ENCODE results near the gene WNT7B. TPM values are rescaled to one million over a fixed set of nuclear protein-coding genes. Genes with fewer than 3 reads are reported as not detected.

WNT7B gene
- total and polyA plus RNA-seq, 10 of the 15 experiments (the other 5 are each of a cell fraction or from before 2014, with no cell fraction given): 0.12 TPM; not detected in 9

- DNase-seq (ENCODE audit: low read depth, low spot score): no peak
- Histone ChIP-seq H3K27ac (ENCODE audit: control insufficient read depth, insufficient read depth) (no peak overlapping the region), H3K4me2 (ENCODE audit: control insufficient read depth, insufficient read depth) (no peak overlapping the region), H3K27me3 (replicated peaks in 1 of 2; ENCODE audit: control insufficient read depth in 2 of 2, insufficient read depth in 2 of 2, low read length in 1 of 2) (no peaks in the 10 kb centered on the region), H3K9ac (ENCODE audit: control insufficient read depth, insufficient read depth, low read length) (no peak overlapping the region), H3K4me3 (no peak overlapping the region), H3K79me2 (ENCODE audit: control insufficient read depth, insufficient read depth, low read length) (no peaks in the 10 kb centered on the region), H4K20me1 (ENCODE audit: control insufficient read depth, insufficient read depth) (no peaks in the 10 kb centered on the region), H3K9me3 (replicated peaks; ENCODE audit: control insufficient read depth, insufficient read depth, low read length) (no peaks in the 10 kb centered on the region), H2AFZ (ENCODE audit: control insufficient read depth, low read depth, low read length) (no peak overlapping the region), H3K36me3 (ENCODE audit: control insufficient read depth in 2 of 2, insufficient read depth in 2 of 2, low read length in 1 of 2) (no peaks in the 10 kb centered on the region), H3K4me1 (ENCODE audit: control insufficient read depth, insufficient read depth, low read length) (peaks cover 11% of the 10 kb centered on the region)
- ChIA-PET SMC1A (ENCODE audit: uncharacterized antibody, unreplicated experiment) (no interaction called here), CTCF (interaction anchor here (0.8 to 1.7 kb wide), 2 partner anchors 109 to 114 kb away, joined by 3 to 6 read pairs; no protein-coding TSS in a partner anchor), RAD21 (ENCODE audit: unreplicated experiment) (interaction anchor here (1.0 kb wide), 1 partner anchor 121 kb away, joined by 3 read pairs; no protein-coding TSS in a partner anchor), POLR2A (no interaction called here)
- intact Hi-C loops (cut with micrococcal nuclease; ENCODE audit: unreplicated experiment): no loop called here
- WGBS (ENCODE audit: insufficient coverage, insufficient replicate concordance, low lambda C conversion rate, missing lambda C conversion rate): 4% methylated on average over 3 of the region's 3 CpGs
- BruUV-seq (replicated peaks): no TSS peak
- peak; percentile 15; the same call in 2 of the 3 replicates for ATAC-seq
- in situ Hi-C loops (cut with MboI): no loop called here
- no peak for FAIRE-seq
- TF ChIP-seq POLR2AphosphoS5 (IDR thresholded peaks at IDR 0.05; ENCODE audit: low read length) (no peak), TCF12 (IDR thresholded peaks at IDR 0.05; ENCODE audit: low read depth, low read length) (no peak), FOXM1 (IDR thresholded peaks at IDR 0.05; ENCODE audit: low read depth, low read length) (no peak), YBX1 (IDR thresholded peaks at IDR 0.05) (no peak), ATF2 (IDR thresholded peaks at IDR 0.05; ENCODE audit: low read length) (no peak), ZNF622 (IDR thresholded peaks at IDR 0.05) (no peak), BCL3 (IDR thresholded peaks at IDR 0.05; ENCODE audit: borderline replicate concordance, insufficient read depth, low read depth, low read length, poor library complexity, severe bottlenecking) (no peak), SREBF2 (IDR thresholded peaks at IDR 0.05; ENCODE audit: low read length) (no peak), SMAD1 (IDR thresholded peaks at IDR 0.05; ENCODE audit: low read depth, partially characterized antibody) (no peak), PKNOX1 (IDR thresholded peaks at IDR 0.05) (no peak), PAX8 (IDR thresholded peaks at IDR 0.05) (no peak)
- TF ChIP-seq, protein P1, sequence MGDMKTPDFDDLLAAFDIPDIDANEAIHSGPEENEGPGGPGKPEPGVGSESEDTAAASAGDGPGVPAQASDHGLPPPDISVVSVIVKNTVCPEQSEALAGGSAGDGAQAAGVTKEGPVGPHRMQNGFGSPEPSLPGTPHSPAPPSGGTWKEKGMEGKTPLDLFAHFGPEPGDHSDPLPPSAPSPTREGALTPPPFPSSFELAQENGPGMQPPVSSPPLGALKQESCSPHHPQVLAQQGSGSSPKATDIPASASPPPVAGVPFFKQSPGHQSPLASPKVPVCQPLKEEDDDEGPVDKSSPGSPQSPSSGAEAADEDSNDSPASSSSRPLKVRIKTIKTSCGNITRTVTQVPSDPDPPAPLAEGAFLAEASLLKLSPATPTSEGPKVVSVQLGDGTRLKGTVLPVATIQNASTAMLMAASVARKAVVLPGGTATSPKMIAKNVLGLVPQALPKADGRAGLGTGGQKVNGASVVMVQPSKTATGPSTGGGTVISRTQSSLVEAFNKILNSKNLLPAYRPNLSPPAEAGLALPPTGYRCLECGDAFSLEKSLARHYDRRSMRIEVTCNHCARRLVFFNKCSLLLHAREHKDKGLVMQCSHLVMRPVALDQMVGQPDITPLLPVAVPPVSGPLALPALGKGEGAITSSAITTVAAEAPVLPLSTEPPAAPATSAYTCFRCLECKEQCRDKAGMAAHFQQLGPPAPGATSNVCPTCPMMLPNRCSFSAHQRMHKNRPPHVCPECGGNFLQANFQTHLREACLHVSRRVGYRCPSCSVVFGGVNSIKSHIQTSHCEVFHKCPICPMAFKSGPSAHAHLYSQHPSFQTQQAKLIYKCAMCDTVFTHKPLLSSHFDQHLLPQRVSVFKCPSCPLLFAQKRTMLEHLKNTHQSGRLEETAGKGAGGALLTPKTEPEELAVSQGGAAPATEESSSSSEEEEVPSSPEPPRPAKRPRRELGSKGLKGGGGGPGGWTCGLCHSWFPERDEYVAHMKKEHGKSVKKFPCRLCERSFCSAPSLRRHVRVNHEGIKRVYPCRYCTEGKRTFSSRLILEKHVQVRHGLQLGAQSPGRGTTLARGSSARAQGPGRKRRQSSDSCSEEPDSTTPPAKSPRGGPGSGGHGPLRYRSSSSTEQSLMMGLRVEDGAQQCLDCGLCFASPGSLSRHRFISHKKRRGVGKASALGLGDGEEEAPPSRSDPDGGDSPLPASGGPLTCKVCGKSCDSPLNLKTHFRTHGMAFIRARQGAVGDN (IDR thresholded peaks at IDR 0.05): no peak
- TF ChIP-seq, protein P2, sequence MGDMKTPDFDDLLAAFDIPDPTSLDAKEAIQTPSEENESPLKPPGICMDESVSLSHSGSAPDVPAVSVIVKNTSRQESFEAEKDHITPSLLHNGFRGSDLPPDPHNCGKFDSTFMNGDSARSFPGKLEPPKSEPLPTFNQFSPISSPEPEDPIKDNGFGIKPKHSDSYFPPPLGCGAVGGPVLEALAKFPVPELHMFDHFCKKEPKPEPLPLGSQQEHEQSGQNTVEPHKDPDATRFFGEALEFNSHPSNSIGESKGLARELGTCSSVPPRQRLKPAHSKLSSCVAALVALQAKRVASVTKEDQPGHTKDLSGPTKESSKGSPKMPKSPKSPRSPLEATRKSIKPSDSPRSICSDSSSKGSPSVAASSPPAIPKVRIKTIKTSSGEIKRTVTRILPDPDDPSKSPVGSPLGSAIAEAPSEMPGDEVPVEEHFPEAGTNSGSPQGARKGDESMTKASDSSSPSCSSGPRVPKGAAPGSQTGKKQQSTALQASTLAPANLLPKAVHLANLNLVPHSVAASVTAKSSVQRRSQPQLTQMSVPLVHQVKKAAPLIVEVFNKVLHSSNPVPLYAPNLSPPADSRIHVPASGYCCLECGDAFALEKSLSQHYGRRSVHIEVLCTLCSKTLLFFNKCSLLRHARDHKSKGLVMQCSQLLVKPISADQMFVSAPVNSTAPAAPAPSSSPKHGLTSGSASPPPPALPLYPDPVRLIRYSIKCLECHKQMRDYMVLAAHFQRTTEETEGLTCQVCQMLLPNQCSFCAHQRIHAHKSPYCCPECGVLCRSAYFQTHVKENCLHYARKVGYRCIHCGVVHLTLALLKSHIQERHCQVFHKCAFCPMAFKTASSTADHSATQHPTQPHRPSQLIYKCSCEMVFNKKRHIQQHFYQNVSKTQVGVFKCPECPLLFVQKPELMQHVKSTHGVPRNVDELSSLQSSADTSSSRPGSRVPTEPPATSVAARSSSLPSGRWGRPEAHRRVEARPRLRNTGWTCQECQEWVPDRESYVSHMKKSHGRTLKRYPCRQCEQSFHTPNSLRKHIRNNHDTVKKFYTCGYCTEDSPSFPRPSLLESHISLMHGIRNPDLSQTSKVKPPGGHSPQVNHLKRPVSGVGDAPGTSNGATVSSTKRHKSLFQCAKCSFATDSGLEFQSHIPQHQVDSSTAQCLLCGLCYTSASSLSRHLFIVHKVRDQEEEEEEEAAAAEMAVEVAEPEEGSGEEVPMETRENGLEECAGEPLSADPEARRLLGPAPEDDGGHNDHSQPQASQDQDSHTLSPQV (IDR thresholded peaks at IDR 0.05): no peak
These were observed 24.1 kb upstream of the WNT7B start for GRCh38 chr22:46001046-46001425.
